HFF-Myc (cell line): ENCODE data around the gene HERPUD2.

ENCODE experiments used
- DNase-seq: peaks from one replicate; pipeline ENCODE4 v3.0.0-alpha.2; 2011; ENCODE audit warnings: low read depth; ENCODE audit errors: extremely low read depth
- H3K4me3 ChIP-seq: replicated peaks from 2 replicates; pipeline ENCODE4 v1.5.1; 2011; ENCODE audit warnings: low read depth, mild to moderate bottlenecking, control low read depth, low read length
- CTCF ChIP-seq: IDR thresholded peaks from 2 replicates; pipeline ENCODE4 v1.5.1; 2012; ENCODE audit warnings: mild to moderate bottlenecking, low read depth, low read length, control low read depth; ENCODE audit errors: missing control alignments

Gene HERPUD2

GRCh38 chr7:35729061-35729783, 34.3 kb upstream of the HERPUD2 start:
- H3K4me3 ChIP-seq = no peak overlapping the region
- no peak for DNase-seq

GRCh38 chr7:35728412-35729060, 33.6 kb upstream of the HERPUD2 start:
- no peak for TF ChIP-seq CTCF
- no peak for DNase-seq
- no peak overlapping the region for H3K4me3 ChIP-seq

More at GRCh38 chr7:35729061-35729783, 34.3 kb upstream of the HERPUD2 start:
- TF ChIP-seq CTCF = no peak

GRCh38 chr7:35727571-35727970, 32.6 kb upstream of the HERPUD2 start:
- DNase-seq = no peak
- no peak for TF ChIP-seq CTCF
- no peak overlapping the region for H3K4me3 ChIP-seq

GRCh38 chr7:35726654-35727053, 31.7 kb upstream of the HERPUD2 start:
- H3K4me3 ChIP-seq = no peak overlapping the region
- TF ChIP-seq CTCF = no peak
- no peak for DNase-seq

GRCh38 chr7:35725280-35725680, 30.3 kb upstream of the HERPUD2 start:
- no peak overlapping the region for H3K4me3 ChIP-seq
- TF ChIP-seq CTCF = no peak
- no peak for DNase-seq

- no peak for TF ChIP-seq CTCF
- H3K4me3 ChIP-seq = no peak overlapping the region
- no peak for DNase-seq
Measured at GRCh38 chr7:35723011-35723410, 28.1 kb upstream of the HERPUD2 start.
